ENCODE data around the gene MMP10. TPM values are rescaled to one million over a fixed set of nuclear protein-coding genes. Genes with fewer than 3 reads are reported as not detected.

MMP10 gene
- polyA plus RNA-seq, 3 donors = not detected

GRCh38 chr11:102781676-102782075, 1.2 kb upstream of the MMP10 start:
- Histone ChIP-seq H4K20me1 (ENCODE audit: insufficient read depth, low read length) (no peaks in the 10 kb centered on the region), H3K79me2 (ENCODE audit: insufficient read depth, low read length) (no peaks in the 10 kb centered on the region), H3K27ac (ENCODE audit: low read depth in 1 of 2, low read length in 2 of 2) (no peak overlapping the region), H3K9me3 (replicated peaks in 1 of 2; ENCODE audit: control insufficient read depth in 1 of 2, insufficient read depth in 1 of 2, low read length in 2 of 2) (no peaks in the 10 kb centered on the region), H3K4me1 (ENCODE audit: control insufficient read depth in 1 of 2, insufficient read depth in 2 of 2, low read length in 2 of 2) (no peaks in the 10 kb centered on the region), H3K9ac (ENCODE audit: insufficient read depth, low read length, poor library complexity, severe bottlenecking) (no peak overlapping the region), H3K4me3 (replicated peaks in 1 of 3; ENCODE audit: low read depth in 2 of 3, low read length in 3 of 3) (no peak overlapping the region), H3K27me3 (ENCODE audit: control insufficient read depth in 2 of 2, insufficient read depth in 2 of 2, low read length in 2 of 2) (peaks cover 0 to 3% of the 10 kb centered on the region in 2 donors), H3K4me2 (replicated peaks; ENCODE audit: extremely low read depth, low read length, poor library complexity, severe bottlenecking) (no peak overlapping the region), H2AFZ (ENCODE audit: insufficient read depth, low read depth, low read length, poor library complexity, severe bottlenecking) (no peak overlapping the region), H3K36me3 (replicated peaks in 1 of 2; ENCODE audit: control insufficient read depth in 1 of 2, insufficient read depth in 2 of 2, low read length in 2 of 2) (no peaks in the 10 kb centered on the region)
- no peak overlapping the region for H3K27ac Mint-ChIP-seq
- WGBS (ENCODE audit: insufficient coverage) = 83% methylated on average over 1 of the region's 2 CpGs
- TF ChIP-seq CTCF (IDR thresholded peaks at IDR 0.05) = no peak
- peaks cover 0 to 1% (median 0%) of the 10 kb centered on the region in 7 donors for H3K9me3 Mint-ChIP-seq
- no peak overlapping the region for H3K4me3 Mint-ChIP-seq
- H3K36me3 Mint-ChIP-seq = no peaks in the 10 kb centered on the region
- intact Hi-C loops (cut with micrococcal nuclease) = no loop called here
- peaks cover 3 to 7% (median 7%) of the 10 kb centered on the region in 3 donors for H3K27me3 Mint-ChIP-seq (ENCODE audit: low read depth in 3 of 3)
- no peak for DNase-seq
- no peaks in the 10 kb centered on the region for H3K4me1 Mint-ChIP-seq

DNA sequence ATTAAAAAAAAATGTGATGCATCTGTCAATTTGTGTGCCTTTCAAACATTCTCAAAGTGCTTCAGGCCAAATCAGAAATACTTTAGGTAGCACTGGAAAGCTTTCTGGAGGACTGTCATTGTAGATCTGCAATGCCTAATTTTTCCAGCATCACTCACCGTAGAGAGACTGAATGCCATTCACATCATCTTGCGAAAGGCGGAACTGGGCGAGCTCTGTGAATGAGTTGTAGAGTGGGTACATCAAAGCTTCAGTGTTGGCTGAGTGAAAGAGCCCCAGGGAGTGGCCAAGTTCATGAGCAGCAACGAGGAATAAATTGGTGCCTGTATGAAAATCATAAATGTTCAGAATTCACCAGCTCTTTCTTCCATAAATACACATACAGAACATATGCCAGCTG, 4.0 kb downstream of the MMP10 start:
- Mint-ChIP-seq H3K4me3 (no peak overlapping the region), H3K27me3 (ENCODE audit: low read depth in 3 of 3) (peaks cover 11 to 18% (median 16%) of the 10 kb centered on the region in 3 donors), H3K4me1 (no peaks in the 10 kb centered on the region), H3K9me3 (no peaks in the 10 kb centered on the region), H3K27ac (no peak overlapping the region), H3K36me3 (no peaks in the 10 kb centered on the region)
- H3K36me3 ChIP-seq (replicated peaks in 1 of 2; ENCODE audit: control insufficient read depth in 1 of 2, insufficient read depth in 2 of 2, low read length in 2 of 2) = no peaks in the 10 kb centered on the region
- no peak for DNase-seq
- H3K9me3 ChIP-seq (replicated peaks in 1 of 2; ENCODE audit: control insufficient read depth in 1 of 2, insufficient read depth in 1 of 2, low read length in 2 of 2) = no peaks in the 10 kb centered on the region
- intact Hi-C loops (cut with micrococcal nuclease) = no loop called here
- peaks cover 0 to 3% of the 10 kb centered on the region in 2 donors for H3K27me3 ChIP-seq (ENCODE audit: control insufficient read depth in 2 of 2, insufficient read depth in 2 of 2, low read length in 2 of 2)
- H3K4me2 ChIP-seq (replicated peaks; ENCODE audit: extremely low read depth, low read length, poor library complexity, severe bottlenecking) = no peak overlapping the region
- H3K4me3 ChIP-seq (replicated peaks in 1 of 3; ENCODE audit: low read depth in 2 of 3, low read length in 3 of 3) = no peak overlapping the region
- no peak overlapping the region for H3K9ac ChIP-seq (ENCODE audit: insufficient read depth, low read length, poor library complexity, severe bottlenecking)
- H3K79me2 ChIP-seq (ENCODE audit: insufficient read depth, low read length) = no peaks in the 10 kb centered on the region
- no peak for TF ChIP-seq CTCF (IDR thresholded peaks at IDR 0.05)
- WGBS (ENCODE audit: insufficient coverage) = 100% methylated on average over 1 of the region's 5 CpGs
- H4K20me1 ChIP-seq (ENCODE audit: insufficient read depth, low read length) = no peaks in the 10 kb centered on the region
- H3K4me1 ChIP-seq (ENCODE audit: control insufficient read depth in 1 of 2, insufficient read depth in 2 of 2, low read length in 2 of 2) = no peaks in the 10 kb centered on the region
- no peak overlapping the region for H3K27ac ChIP-seq (ENCODE audit: low read depth in 1 of 2, low read length in 2 of 2)
- H2AFZ ChIP-seq (ENCODE audit: insufficient read depth, low read depth, low read length, poor library complexity, severe bottlenecking) = no peak overlapping the region

Measured in CD14-positive monocyte (primary cell).